HepG2 (cell line): Measurements from ENCODE around the gene IWS1. TPM values are rescaled to one million over a fixed set of nuclear protein-coding genes. Genes with fewer than 3 reads are reported as not detected.

Source experiments
- DMAP1 ChIP-seq: IDR thresholded peaks from 2 replicates; pipeline ENCODE4 v1.6.1; 2016
- FOXK1 ChIP-seq: sonication (generic); formaldehyde crosslinking; IDR thresholded peaks from 2 replicates; pipeline ENCODE4 v1.4.0; 2020; ENCODE audit warnings: low read depth, missing genetic modification reagents, borderline replicate concordance
- FOXP1 ChIP-seq, 2 experiments: fragments of 450-650 bp in 1 of 2; IDR thresholded peaks; 2 replicates each; pipeline ENCODE4 v1.6.1; 2017 to 2018; ENCODE audit warnings: antibody characterized with exemption in 1 of 2
- HNRNPH1 ChIP-seq: fragments of 200-400 bp; formaldehyde crosslinking; optimal IDR thresholded peaks from 2 replicates; pipeline ENCODE3; 2017; ENCODE audit warnings: mild to moderate bottlenecking, low read depth, low read length
- IKZF5 ChIP-seq: IDR thresholded peaks from 2 replicates; pipeline ENCODE4 v1.6.1; 2018; ENCODE audit warnings: missing genetic modification reagents, mild to moderate bottlenecking, missing compliant biosample characterization
- JUNB ChIP-seq: sonication (generic); formaldehyde crosslinking; IDR thresholded peaks from 2 replicates; pipeline ENCODE4 v1.8.0; 2022; ENCODE audit warnings: missing genetic modification reagents, mild to moderate bottlenecking, borderline replicate concordance
- KDM2A ChIP-seq: sonication (generic); formaldehyde crosslinking; IDR thresholded peaks from 2 replicates; pipeline ENCODE4 v1.4.0; 2020; ENCODE audit warnings: low read depth, missing genetic modification reagents, borderline replicate concordance
- KLF16 ChIP-seq, 2 experiments: sonication (generic) in 1 of 2; formaldehyde crosslinking in 1 of 2; IDR thresholded peaks; 2 replicates each; pipeline versions ENCODE4 v1.6.1 to v1.8.0; 2016 to 2023; ENCODE audit warnings: missing genetic modification reagents in 2 of 2, missing compliant biosample characterization in 1 of 2
- MBD4 ChIP-seq: IDR thresholded peaks from 2 replicates; pipeline ENCODE4 v1.6.1; 2012; ENCODE audit warnings: low read length, inconsistent platforms, borderline replicate concordance
- RXRB ChIP-seq: IDR thresholded peaks from 2 replicates; pipeline ENCODE4 v1.6.1; 2016; ENCODE audit warnings: borderline replicate concordance, missing genetic modification reagents, missing compliant biosample characterization
- SOX6 ChIP-seq, 2 experiments: fragments of 450-650 bp in 1 of 2; sonication (generic) in 1 of 2; formaldehyde crosslinking in 1 of 2; IDR thresholded peaks; 2 replicates each; pipeline versions ENCODE4 v1.4.0 to v1.6.1; 2017 to 2020; ENCODE audit warnings: antibody characterized with exemption in 1 of 2, mild to moderate bottlenecking in 1 of 2, missing genetic modification reagents in 1 of 2
- THAP8 ChIP-seq: sonication (generic); formaldehyde crosslinking; IDR thresholded peaks from 2 replicates; pipeline ENCODE4 v1.5.1; 2020; ENCODE audit warnings: missing genetic modification reagents, mild to moderate bottlenecking, borderline replicate concordance
- ZNF101 ChIP-seq: sonication (generic); formaldehyde crosslinking; IDR thresholded peaks from 2 replicates; pipeline ENCODE4 v1.4.0; 2020; ENCODE audit warnings: mild to moderate bottlenecking, low read depth, missing genetic modification reagents, borderline replicate concordance
- ZNF124 ChIP-seq: sonication (generic); formaldehyde crosslinking; IDR thresholded peaks from 2 replicates; pipeline ENCODE4 v1.4.0; 2020; ENCODE audit warnings: missing genetic modification reagents
- ZNF292 ChIP-seq: sonication (generic); formaldehyde crosslinking; IDR thresholded peaks from 2 replicates; pipeline ENCODE4 v1.8.1; 2022; ENCODE audit warnings: mild to moderate bottlenecking, low read depth, missing genetic modification reagents, borderline replicate concordance
- ZNF33B ChIP-seq: sonication (generic); formaldehyde crosslinking; IDR thresholded peaks from 2 replicates; pipeline ENCODE4 v1.5.1; 2020; ENCODE audit warnings: mild to moderate bottlenecking, missing genetic modification reagents
- ZNF589 ChIP-seq: sonication (generic); formaldehyde crosslinking; conservative IDR thresholded peaks from 2 replicates; pipeline ENCODE4 v1.8.0; 2022; ENCODE audit warnings: mild to moderate bottlenecking, moderate library complexity, missing genetic modification reagents
- ZNF652 ChIP-seq: IDR thresholded peaks from 2 replicates; pipeline ENCODE4 v1.6.1; 2016; ENCODE audit warnings: low read depth, borderline replicate concordance
- ZNF691 ChIP-seq: sonication (generic); formaldehyde crosslinking; IDR thresholded peaks from 2 replicates; pipeline ENCODE4 v1.4.0; 2020; ENCODE audit warnings: missing genetic modification reagents, low read depth, mild to moderate bottlenecking, borderline replicate concordance
- ZNF782 ChIP-seq: sonication (generic); formaldehyde crosslinking; IDR thresholded peaks from 2 replicates; pipeline ENCODE4 v1.4.0; 2020; ENCODE audit warnings: missing genetic modification reagents, mild to moderate bottlenecking, borderline replicate concordance
- polyA plus RNA-seq, 8 experiments: library from polyadenylated mRNA; depleted of rRNA in 3 of 8; stranded (reverse) in 7 of 8; unstranded in 1 of 8; fragments of >200 nt; fragmentation: Illumina TruSeq in 4 of 8; extraction: Trizol in 4 of 8; gene quantifications; 2 replicates each; pipeline versions ENCODE4 v1.2.1 to v1.2.3, GENCODE V29; 2011 to 2016; ENCODE audit warnings: low read depth in 4 of 8, missing spikeins in 1 of 8, mixed read lengths in 1 of 8; ENCODE audit not compliant: insufficient read depth in 1 of 8
- total RNA-seq, 5 experiments: library from RNA; depleted of rRNA; stranded (reverse); fragments of >200 nt; fragmentation: Illumina TruSeq; extraction: Trizol; gene quantifications; 2 replicates each; pipeline ENCODE4 v1.2.3, GENCODE V29; 2016; ENCODE audit warnings: low read depth in 1 of 5

Gene IWS1
- total and polyA plus RNA-seq, 2 of the 13 experiments (the other 11 are each of a cell fraction or from before 2014, with no cell fraction given): 28.9 to 62.3 TPM

- TF ChIP-seq ZNF652 (CRISPR knock-in tag) (no peak), ZNF101 (CRISPR knock-in tag) (no peak; the same call in 1 of the 2 replicates), JUNB (CRISPR knock-in tag) (no peak), SOX6 (IDR thresholded peaks at IDR 0.05) (no peak), SOX6 (CRISPR knock-in tag; IDR thresholded peaks at IDR 0.05) (peak; percentile 62), ZNF589 (CRISPR knock-in tag) (no peak), RXRB (peak; percentile 31; the same call in 1 of the 2 replicates), HNRNPH1 (no peak), THAP8 (no peak), ZNF782 (0 out of 2 replicates have a peak, but pooled peaks have one; percentile 36), IKZF5 (CRISPR knock-in tag) (0 out of 2 replicates have a peak, but pooled peaks have one; percentile 22), FOXK1 (CRISPR knock-in tag) (no peak), MBD4 (no peak), DMAP1 (CRISPR knock-in tag) (peak; percentile 68; the same call in 1 of the 2 replicates), ZNF292 (CRISPR knock-in tag) (peak; percentile 78), KDM2A (no peak), ZNF124 (CRISPR knock-in tag) (no peak), FOXP1 (IDR thresholded peaks at IDR 0.05) (no peak), FOXP1 (CRISPR knock-in tag; IDR thresholded peaks at IDR 0.05) (no peak; the same call in 1 of the 2 replicates), ZNF691 (CRISPR knock-in tag) (peak; percentile 79; the same call in 1 of the 2 replicates), KLF16 (CRISPR knock-in tag; IDR thresholded peaks at IDR 0.05) (peak in 1 of 2 experiments; percentile 49; a peak in 2 of 4 replicates), ZNF33B (peak; percentile 85)
Measured at GRCh38 chr2:127453392-127454171, 72.7 kb downstream of the IWS1 start (continued).
